SK-N-SH (cell line): Measurements from ENCODE around the gene SERTM2.

Source experiments
- CTCF ChIP-seq: fragments of 200-600 bp; sonication (generic); IDR thresholded peaks from 2 replicates; pipeline ENCODE4 v1.6.1; 2017; ENCODE audit warnings: antibody characterized with exemption, mild to moderate bottlenecking, moderate library complexity
- EZH2phosphoT487 ChIP-seq: fragments of 200-600 bp; sonication (generic); IDR thresholded peaks from 2 replicates; pipeline ENCODE4 v1.6.1; 2017; ENCODE audit warnings: low read depth, mixed run types, mild to moderate bottlenecking, antibody characterized with exemption, moderate library complexity, borderline replicate concordance
- FOXJ3 ChIP-seq: sonication (generic); formaldehyde crosslinking; IDR thresholded peaks from 2 replicates; pipeline ENCODE4 v1.5.1; 2020; ENCODE audit warnings: mild to moderate bottlenecking, missing genetic modification reagents
- JUND ChIP-seq: IDR thresholded peaks from 2 replicates; pipeline ENCODE4 v1.4.0; 2012
- MAX ChIP-seq: IDR thresholded peaks from 2 replicates; pipeline ENCODE4 v1.4.0; 2012; ENCODE audit warnings: low read depth
- NFIC ChIP-seq: IDR thresholded peaks from 2 replicates; pipeline ENCODE4 v1.4.0; 2012; ENCODE audit warnings: borderline replicate concordance
- POLR2AphosphoS5 ChIP-seq: IDR thresholded peaks from 2 replicates; pipeline ENCODE4 v1.6.1; 2012; ENCODE audit warnings: low read depth, low read length
- RAD21 ChIP-seq: IDR thresholded peaks from 2 replicates; pipeline ENCODE4 v1.6.1; 2012; ENCODE audit warnings: mild to moderate bottlenecking, low read length
- TAF1 ChIP-seq: IDR thresholded peaks from 2 replicates; pipeline ENCODE4 v1.6.1; 2012; ENCODE audit warnings: low read depth, mild to moderate bottlenecking, low read length, moderate library complexity, borderline replicate concordance
- YY1 ChIP-seq: IDR thresholded peaks from 2 replicates; pipeline ENCODE4 v1.4.0; 2012; ENCODE audit warnings: low read depth, mild to moderate bottlenecking
- ZBTB33 ChIP-seq: IDR thresholded peaks from 2 replicates; pipeline ENCODE4 v1.4.0; 2012; ENCODE audit warnings: low read depth, borderline replicate concordance
- TF ChIP-seq, protein P1 (sequence below): IDR thresholded peaks from 2 replicates; pipeline ENCODE4 v1.6.1; 2012; ENCODE audit warnings: mild to moderate bottlenecking, low read depth, low read length, moderate library complexity

- no peak for TF ChIP-seq POLR2AphosphoS5
- TF ChIP-seq CTCF, result no peak
- TF ChIP-seq TAF1, result no peak
- TF ChIP-seq MAX, result no peak
- no peak for TF ChIP-seq RAD21
- TF ChIP-seq EZH2phosphoT487, result no peak
- no peak for TF ChIP-seq FOXJ3 (CRISPR knock-in tag)
- TF ChIP-seq, protein P1, sequence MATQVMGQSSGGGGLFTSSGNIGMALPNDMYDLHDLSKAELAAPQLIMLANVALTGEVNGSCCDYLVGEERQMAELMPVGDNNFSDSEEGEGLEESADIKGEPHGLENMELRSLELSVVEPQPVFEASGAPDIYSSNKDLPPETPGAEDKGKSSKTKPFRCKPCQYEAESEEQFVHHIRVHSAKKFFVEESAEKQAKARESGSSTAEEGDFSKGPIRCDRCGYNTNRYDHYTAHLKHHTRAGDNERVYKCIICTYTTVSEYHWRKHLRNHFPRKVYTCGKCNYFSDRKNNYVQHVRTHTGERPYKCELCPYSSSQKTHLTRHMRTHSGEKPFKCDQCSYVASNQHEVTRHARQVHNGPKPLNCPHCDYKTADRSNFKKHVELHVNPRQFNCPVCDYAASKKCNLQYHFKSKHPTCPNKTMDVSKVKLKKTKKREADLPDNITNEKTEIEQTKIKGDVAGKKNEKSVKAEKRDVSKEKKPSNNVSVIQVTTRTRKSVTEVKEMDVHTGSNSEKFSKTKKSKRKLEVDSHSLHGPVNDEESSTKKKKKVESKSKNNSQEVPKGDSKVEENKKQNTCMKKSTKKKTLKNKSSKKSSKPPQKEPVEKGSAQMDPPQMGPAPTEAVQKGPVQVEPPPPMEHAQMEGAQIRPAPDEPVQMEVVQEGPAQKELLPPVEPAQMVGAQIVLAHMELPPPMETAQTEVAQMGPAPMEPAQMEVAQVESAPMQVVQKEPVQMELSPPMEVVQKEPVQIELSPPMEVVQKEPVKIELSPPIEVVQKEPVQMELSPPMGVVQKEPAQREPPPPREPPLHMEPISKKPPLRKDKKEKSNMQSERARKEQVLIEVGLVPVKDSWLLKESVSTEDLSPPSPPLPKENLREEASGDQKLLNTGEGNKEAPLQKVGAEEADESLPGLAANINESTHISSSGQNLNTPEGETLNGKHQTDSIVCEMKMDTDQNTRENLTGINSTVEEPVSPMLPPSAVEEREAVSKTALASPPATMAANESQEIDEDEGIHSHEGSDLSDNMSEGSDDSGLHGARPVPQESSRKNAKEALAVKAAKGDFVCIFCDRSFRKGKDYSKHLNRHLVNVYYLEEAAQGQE, result no peak
- TF ChIP-seq JUND, result no peak
- TF ChIP-seq NFIC, result no peak
- no peak for TF ChIP-seq ZBTB33
- no peak for TF ChIP-seq YY1
Measured at GRCh38 chrX:111503485-111503993, 7.9 kb upstream of the SERTM2 start.
